ENCODE data around the gene POLR3C. TPM values are rescaled to one million over a fixed set of nuclear protein-coding genes. Genes with fewer than 3 reads are reported as not detected.

The POLR3C gene
- polyA plus RNA-seq, 12 donors: 19.8 to 29.9 (median 21.5) TPM; not detected in 2

- DNase-seq: peak; percentile 90
These were observed 39.5 kb downstream of the POLR3C start for GRCh38 chr1:145863282-145864018.

GRCh38 chr1:145868232-145868631, 44.2 kb downstream of the POLR3C start:
- DNase-seq: no peak

- DNase-seq: peak; percentile 62
These were observed 48.3 kb downstream of the POLR3C start for GRCh38 chr1:145871994-145872924.

GRCh38 chr1:145874646-145875045, 50.6 kb downstream of the POLR3C start:
- no peak for DNase-seq

- DNase-seq: no peak
These were observed 54.0 kb downstream of the POLR3C start for GRCh38 chr1:145877923-145878486.

- no peak for DNase-seq
These were observed 54.7 kb downstream of the POLR3C start for GRCh38 chr1:145878724-145879123.

GRCh38 chr1:145879775-145880174, 55.8 kb downstream of the POLR3C start:
- DNase-seq: no peak

GRCh38 chr1:145884675-145885074, 60.7 kb downstream of the POLR3C start:
- DNase-seq: no peak

- peak; percentile 79 for DNase-seq
These were observed 61.8 kb downstream of the POLR3C start, which contains the start of gene ANKRD35 for GRCh38 chr1:145885738-145886287. TSS of gene ANKRD35 (minus strand) at chr1:145885866. CDS start at chr1:145885758, 108 bp downstream.

GRCh38 chr1:145886390-145886789, 62.4 kb downstream of the POLR3C start:
- DNase-seq: no peak

- DNase-seq: no peak
These were observed 62.8 kb downstream of the POLR3C start for GRCh38 chr1:145886816-145887215.

- no peak for DNase-seq
These were observed 63.6 kb downstream of the POLR3C start for GRCh38 chr1:145887631-145888030.

GRCh38 chr1:145889722-145890121, 65.7 kb downstream of the POLR3C start:
- DNase-seq: no peak

GRCh38 chr1:145891143-145891542, 67.1 kb downstream of the POLR3C start:
- DNase-seq: no peak

- DNase-seq: peak; percentile 94
These were observed 67.8 kb downstream of the POLR3C start for GRCh38 chr1:145891587-145892485.

- DNase-seq: no peak
These were observed 68.6 kb downstream of the POLR3C start for GRCh38 chr1:145892486-145893087.

GRCh38 chr1:145893306-145894055, 69.5 kb downstream of the POLR3C start:
- DNase-seq: no peak

Data from muscle of arm (tissue), 12 donors.